Measurements from ENCODE around the gene REG4. TPM values are rescaled to one million over a fixed set of nuclear protein-coding genes. Genes with fewer than 3 reads are reported as not detected.

REG4 gene
- total and polyA plus RNA-seq, 10 of the 15 experiments (the other 5 are each of a cell fraction or from before 2014, with no cell fraction given): not detected

DNA sequence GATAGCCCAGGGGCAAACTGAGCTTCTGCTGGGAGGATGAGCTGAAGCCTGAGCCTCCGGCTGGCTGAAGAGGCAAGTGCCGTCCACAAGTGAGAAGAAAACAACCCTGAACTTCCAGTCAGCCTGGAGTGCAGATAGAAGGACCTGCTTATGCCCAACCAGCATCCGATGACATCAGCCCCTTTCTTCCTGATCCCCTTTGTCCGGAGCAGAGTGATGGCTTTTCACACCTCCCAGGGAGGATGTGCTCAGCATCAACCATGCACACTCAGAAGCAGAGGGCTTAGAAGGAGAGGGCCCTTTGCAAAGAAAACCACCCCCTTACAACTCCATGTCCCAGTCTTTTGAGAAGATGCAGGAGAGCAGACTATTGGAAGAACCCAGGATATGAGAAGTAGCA lies 23.7 kb upstream of the REG4 start (continued):
- TF ChIP-seq, protein P1, sequence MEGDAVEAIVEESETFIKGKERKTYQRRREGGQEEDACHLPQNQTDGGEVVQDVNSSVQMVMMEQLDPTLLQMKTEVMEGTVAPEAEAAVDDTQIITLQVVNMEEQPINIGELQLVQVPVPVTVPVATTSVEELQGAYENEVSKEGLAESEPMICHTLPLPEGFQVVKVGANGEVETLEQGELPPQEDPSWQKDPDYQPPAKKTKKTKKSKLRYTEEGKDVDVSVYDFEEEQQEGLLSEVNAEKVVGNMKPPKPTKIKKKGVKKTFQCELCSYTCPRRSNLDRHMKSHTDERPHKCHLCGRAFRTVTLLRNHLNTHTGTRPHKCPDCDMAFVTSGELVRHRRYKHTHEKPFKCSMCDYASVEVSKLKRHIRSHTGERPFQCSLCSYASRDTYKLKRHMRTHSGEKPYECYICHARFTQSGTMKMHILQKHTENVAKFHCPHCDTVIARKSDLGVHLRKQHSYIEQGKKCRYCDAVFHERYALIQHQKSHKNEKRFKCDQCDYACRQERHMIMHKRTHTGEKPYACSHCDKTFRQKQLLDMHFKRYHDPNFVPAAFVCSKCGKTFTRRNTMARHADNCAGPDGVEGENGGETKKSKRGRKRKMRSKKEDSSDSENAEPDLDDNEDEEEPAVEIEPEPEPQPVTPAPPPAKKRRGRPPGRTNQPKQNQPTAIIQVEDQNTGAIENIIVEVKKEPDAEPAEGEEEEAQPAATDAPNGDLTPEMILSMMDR (IDR thresholded peaks at IDR 0.05 in 2 of 3, conservative IDR thresholded peaks at IDR 0.05 in 1 of 3; ENCODE audit: control insufficient read depth in 2 of 3, extremely low read depth in 1 of 3, insufficient read depth in 1 of 3, low read depth in 3 of 3, low read length in 3 of 3): no peak
- TF ChIP-seq BCL11A (IDR thresholded peaks at IDR 0.05; ENCODE audit: low read depth, low read length): no peak

DNA sequence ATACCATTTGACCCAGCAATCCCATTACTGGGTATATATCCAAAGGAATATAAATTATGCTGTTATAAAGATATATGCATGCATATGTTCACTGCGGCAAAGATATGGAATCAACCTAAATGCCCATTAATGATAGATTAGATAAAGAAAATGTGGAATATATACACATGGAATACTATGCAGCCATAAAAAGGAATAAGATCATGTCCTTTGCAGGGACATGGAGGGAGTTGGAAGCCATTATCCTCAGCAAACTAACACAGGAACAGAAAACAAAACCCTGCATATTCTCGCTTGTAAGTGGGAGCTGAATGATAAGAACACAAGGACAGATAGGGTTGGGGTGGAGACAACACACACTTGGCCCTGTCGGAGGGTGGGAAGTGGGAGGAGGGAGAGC lies 19.8 kb upstream of the REG4 start:
- Histone ChIP-seq H3K4me2 (ENCODE audit: control insufficient read depth, insufficient read depth) (no peak overlapping the region), H3K27ac (ENCODE audit: control insufficient read depth, insufficient read depth) (no peak overlapping the region), H3K9ac (ENCODE audit: control insufficient read depth, insufficient read depth, low read length) (no peak overlapping the region), H3K27me3 (replicated peaks in 1 of 2; ENCODE audit: control insufficient read depth in 2 of 2, insufficient read depth in 2 of 2, low read length in 1 of 2) (no peaks in the 10 kb centered on the region), H3K36me3 (ENCODE audit: control insufficient read depth in 2 of 2, insufficient read depth in 2 of 2, low read length in 1 of 2) (no peaks in the 10 kb centered on the region), H3K4me3 (no peak overlapping the region), H2AFZ (ENCODE audit: control insufficient read depth, low read depth, low read length) (no peak overlapping the region), H3K79me2 (ENCODE audit: control insufficient read depth, insufficient read depth, low read length) (no peaks in the 10 kb centered on the region), H3K9me3 (replicated peaks; ENCODE audit: control insufficient read depth, insufficient read depth, low read length) (no peaks in the 10 kb centered on the region), H4K20me1 (ENCODE audit: control insufficient read depth, insufficient read depth) (no peaks in the 10 kb centered on the region), H3K4me1 (ENCODE audit: control insufficient read depth, insufficient read depth, low read length) (no peaks in the 10 kb centered on the region)
- ATAC-seq: no peak
- POLR2A ChIA-PET: no interaction called here
- no peak for FAIRE-seq
- CTCF ChIA-PET: interaction anchor here (1.6 kb wide), 1 partner anchor 12 kb away, joined by 4 read pairs; no protein-coding TSS in a partner anchor
- 24% methylated on average over 3 of the region's 3 CpGs for WGBS (ENCODE audit: insufficient coverage, insufficient replicate concordance, low lambda C conversion rate, missing lambda C conversion rate)
- intact Hi-C loops (cut with micrococcal nuclease; ENCODE audit: unreplicated experiment): no loop called here
- in situ Hi-C loops (cut with MboI): no loop called here
- SMC1A ChIA-PET (ENCODE audit: uncharacterized antibody, unreplicated experiment): no interaction called here
- RAD21 ChIA-PET (ENCODE audit: unreplicated experiment): no interaction called here
- no peak for TF ChIP-seq SIN3A (IDR thresholded peaks at IDR 0.05; ENCODE audit: low read depth, low read length)
- TF ChIP-seq, protein P2, sequence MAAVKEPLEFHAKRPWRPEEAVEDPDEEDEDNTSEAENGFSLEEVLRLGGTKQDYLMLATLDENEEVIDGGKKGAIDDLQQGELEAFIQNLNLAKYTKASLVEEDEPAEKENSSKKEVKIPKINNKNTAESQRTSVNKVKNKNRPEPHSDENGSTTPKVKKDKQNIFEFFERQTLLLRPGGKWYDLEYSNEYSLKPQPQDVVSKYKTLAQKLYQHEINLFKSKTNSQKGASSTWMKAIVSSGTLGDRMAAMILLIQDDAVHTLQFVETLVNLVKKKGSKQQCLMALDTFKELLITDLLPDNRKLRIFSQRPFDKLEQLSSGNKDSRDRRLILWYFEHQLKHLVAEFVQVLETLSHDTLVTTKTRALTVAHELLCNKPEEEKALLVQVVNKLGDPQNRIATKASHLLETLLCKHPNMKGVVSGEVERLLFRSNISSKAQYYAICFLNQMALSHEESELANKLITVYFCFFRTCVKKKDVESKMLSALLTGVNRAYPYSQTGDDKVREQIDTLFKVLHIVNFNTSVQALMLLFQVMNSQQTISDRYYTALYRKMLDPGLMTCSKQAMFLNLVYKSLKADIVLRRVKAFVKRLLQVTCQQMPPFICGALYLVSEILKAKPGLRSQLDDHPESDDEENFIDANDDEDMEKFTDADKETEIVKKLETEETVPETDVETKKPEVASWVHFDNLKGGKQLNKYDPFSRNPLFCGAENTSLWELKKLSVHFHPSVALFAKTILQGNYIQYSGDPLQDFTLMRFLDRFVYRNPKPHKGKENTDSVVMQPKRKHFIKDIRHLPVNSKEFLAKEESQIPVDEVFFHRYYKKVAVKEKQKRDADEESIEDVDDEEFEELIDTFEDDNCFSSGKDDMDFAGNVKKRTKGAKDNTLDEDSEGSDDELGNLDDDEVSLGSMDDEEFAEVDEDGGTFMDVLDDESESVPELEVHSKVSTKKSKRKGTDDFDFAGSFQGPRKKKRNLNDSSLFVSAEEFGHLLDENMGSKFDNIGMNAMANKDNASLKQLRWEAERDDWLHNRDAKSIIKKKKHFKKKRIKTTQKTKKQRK (IDR thresholded peaks at IDR 0.05; ENCODE audit: low read depth, low read length): no peak
- no TSS peak for BruUV-seq (replicated peaks)
- no peak for DNase-seq (ENCODE audit: low read depth, low spot score)

All from GM12878 (cell line).